SK-N-SH treated with all-trans-retinoic acid at 6 μM for 48 hours (cell line): Measurements from ENCODE around the gene TNIK.

Source experiments
- ATAC-seq: fragments of 200-7000 bp; cut with Tn5 transposase; 3 replicates; pipeline ENCODE4 v1.9.1; 2020; ENCODE audit warnings: mild to moderate bottlenecking, moderate library complexity
- ARNTL ChIP-seq: fragments of 450-650 bp; formaldehyde crosslinking; IDR thresholded peaks from 2 replicates; pipeline ENCODE4 v1.5.0; 2020; ENCODE audit warnings: low read depth, mild to moderate bottlenecking, moderate library complexity, borderline replicate concordance
- BACH2 ChIP-seq: fragments of 250-450 bp; sonication (Bioruptor Pico); IDR thresholded peaks from 2 replicates; pipeline ENCODE4 v1.9.0; 2021; ENCODE audit warnings: mild to moderate bottlenecking, borderline replicate concordance
- CREB5 ChIP-seq: fragments of 250-450 bp; sonication (Bioruptor Pico); IDR thresholded peaks from 2 replicates; pipeline ENCODE4 v1.5.1; 2020; ENCODE audit warnings: low read depth, mild to moderate bottlenecking, moderate library complexity
- CSDC2 ChIP-seq: fragments of 250-450 bp; sonication (Bioruptor Pico); IDR thresholded peaks from 2 replicates; pipeline ENCODE4 v1.5.0; 2020; ENCODE audit warnings: mild to moderate bottlenecking, moderate library complexity
- ESRRG ChIP-seq: fragments of 250-450 bp; sonication (Bioruptor Pico); IDR thresholded peaks from 2 replicates; pipeline ENCODE4 v1.6.1; 2021; ENCODE audit warnings: mild to moderate bottlenecking
- GLIS3 ChIP-seq: fragments of 250-450 bp; sonication (Bioruptor Pico); IDR thresholded peaks from 2 replicates; pipeline ENCODE4 v1.5.0; 2020; ENCODE audit warnings: mild to moderate bottlenecking, moderate library complexity
- ISL1 ChIP-seq: fragments of 250-450 bp; sonication (Bioruptor Pico); IDR thresholded peaks from 2 replicates; pipeline ENCODE4 v2.1.2; 2022; ENCODE audit warnings: mild to moderate bottlenecking, moderate library complexity
- OSR1 ChIP-seq: fragments of 250-450 bp; sonication (Bioruptor Pico); IDR thresholded peaks from 2 replicates; pipeline ENCODE4 v1.8.0; 2022; ENCODE audit warnings: moderate library complexity, mild to moderate bottlenecking, inconsistent platforms
- PPARA ChIP-seq: fragments of 250-450 bp; sonication (Bioruptor Pico); IDR thresholded peaks from 2 replicates; pipeline ENCODE4 v1.5.0; 2020; ENCODE audit warnings: mild to moderate bottlenecking, borderline replicate concordance
- SNAI2 ChIP-seq: fragments of 250-450 bp; sonication (Bioruptor Pico); IDR thresholded peaks from 2 replicates; pipeline ENCODE4 v1.5.0; 2020; ENCODE audit warnings: mild to moderate bottlenecking, moderate library complexity
- TCF4 ChIP-seq: fragments of 250-450 bp; sonication (Bioruptor Pico); IDR thresholded peaks from 2 replicates; pipeline ENCODE4 v1.8.0; 2021; ENCODE audit warnings: mild to moderate bottlenecking, moderate library complexity, borderline replicate concordance
- TOX ChIP-seq: fragments of 250-450 bp; sonication (Bioruptor Pico); IDR thresholded peaks from 2 replicates; pipeline ENCODE4 v1.8.0; 2021; ENCODE audit warnings: mild to moderate bottlenecking, moderate library complexity, borderline replicate concordance
- TSHZ2 ChIP-seq: fragments of 250-450 bp; sonication (Bioruptor Pico); IDR thresholded peaks from 2 replicates; pipeline ENCODE4 v1.5.0; 2020; ENCODE audit warnings: mild to moderate bottlenecking, moderate library complexity
- ZFP3 ChIP-seq: fragments of 250-450 bp; sonication (Bioruptor Pico); IDR thresholded peaks from 2 replicates; pipeline ENCODE4 v1.5.0; 2020; ENCODE audit warnings: mild to moderate bottlenecking, moderate library complexity
- ZFP30 ChIP-seq: fragments of 450-650 bp; formaldehyde crosslinking; IDR thresholded peaks from 2 replicates; pipeline ENCODE4 v1.5.0; 2022; ENCODE audit warnings: mild to moderate bottlenecking, moderate library complexity
- ZNF565 ChIP-seq: fragments of 450-650 bp; formaldehyde crosslinking; conservative IDR thresholded peaks from 2 replicates; pipeline ENCODE4 v1.5.0; 2020; ENCODE audit warnings: low read depth, mild to moderate bottlenecking, moderate library complexity
- ZNF70 ChIP-seq: fragments of 450-650 bp; formaldehyde crosslinking; IDR thresholded peaks from 2 replicates; pipeline ENCODE4 v1.5.0; 2020; ENCODE audit warnings: mild to moderate bottlenecking, moderate library complexity
- ZNF8 ChIP-seq: fragments of 450-650 bp; formaldehyde crosslinking; IDR thresholded peaks from 2 replicates; pipeline ENCODE4 v1.5.0; 2020; ENCODE audit warnings: mild to moderate bottlenecking, moderate library complexity
- TF ChIP-seq, protein P1 (sequence below): fragments of 250-450 bp; sonication (Bioruptor Pico); IDR thresholded peaks from 2 replicates; pipeline ENCODE4 v1.8.0; 2020; ENCODE audit warnings: mild to moderate bottlenecking, moderate library complexity, borderline replicate concordance
- TF ChIP-seq, protein P2 (sequence below): fragments of 250-450 bp; sonication (Bioruptor Pico); IDR thresholded peaks from 2 replicates; pipeline ENCODE4 v1.8.0; 2021; ENCODE audit warnings: low read depth, mild to moderate bottlenecking, moderate library complexity, borderline replicate concordance

Gene TNIK

DNA sequence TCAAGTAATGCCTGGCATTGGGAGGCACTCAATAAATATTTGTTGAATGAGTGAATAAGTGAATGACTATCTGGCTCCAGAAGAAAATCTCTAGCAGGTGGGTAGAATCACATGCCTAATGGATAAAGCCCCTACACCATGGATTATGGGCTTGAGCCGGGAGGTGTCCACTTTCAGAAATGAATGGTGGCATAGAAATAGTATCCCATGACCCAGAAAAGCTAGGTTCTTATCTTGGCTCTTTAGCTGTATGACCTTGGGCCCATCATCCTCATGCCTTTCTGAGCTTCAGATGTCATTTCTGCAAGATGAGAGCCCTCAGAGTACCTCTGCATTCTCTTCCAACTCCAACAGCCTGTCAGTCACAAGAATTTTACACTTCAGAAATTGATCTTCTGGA is 37.3 kb upstream of the TNIK start:
- no peak for ATAC-seq
- TF ChIP-seq ESRRG (no peak), SNAI2 (CRISPR knock-in tag) (no peak), ZNF8 (CRISPR knock-in tag) (no peak), PPARA (no peak), TOX (no peak), ZFP30 (CRISPR knock-in tag) (no peak), TSHZ2 (CRISPR knock-in tag) (no peak), TCF4 (CRISPR knock-in tag) (no peak), CREB5 (CRISPR knock-in tag) (no peak), OSR1 (no peak), ZNF565 (CRISPR knock-in tag) (no peak), CSDC2 (CRISPR knock-in tag) (no peak), GLIS3 (CRISPR knock-in tag) (no peak), ZFP3 (CRISPR knock-in tag) (no peak), ISL1 (CRISPR knock-in tag) (no peak)
- TF ChIP-seq, protein P1, sequence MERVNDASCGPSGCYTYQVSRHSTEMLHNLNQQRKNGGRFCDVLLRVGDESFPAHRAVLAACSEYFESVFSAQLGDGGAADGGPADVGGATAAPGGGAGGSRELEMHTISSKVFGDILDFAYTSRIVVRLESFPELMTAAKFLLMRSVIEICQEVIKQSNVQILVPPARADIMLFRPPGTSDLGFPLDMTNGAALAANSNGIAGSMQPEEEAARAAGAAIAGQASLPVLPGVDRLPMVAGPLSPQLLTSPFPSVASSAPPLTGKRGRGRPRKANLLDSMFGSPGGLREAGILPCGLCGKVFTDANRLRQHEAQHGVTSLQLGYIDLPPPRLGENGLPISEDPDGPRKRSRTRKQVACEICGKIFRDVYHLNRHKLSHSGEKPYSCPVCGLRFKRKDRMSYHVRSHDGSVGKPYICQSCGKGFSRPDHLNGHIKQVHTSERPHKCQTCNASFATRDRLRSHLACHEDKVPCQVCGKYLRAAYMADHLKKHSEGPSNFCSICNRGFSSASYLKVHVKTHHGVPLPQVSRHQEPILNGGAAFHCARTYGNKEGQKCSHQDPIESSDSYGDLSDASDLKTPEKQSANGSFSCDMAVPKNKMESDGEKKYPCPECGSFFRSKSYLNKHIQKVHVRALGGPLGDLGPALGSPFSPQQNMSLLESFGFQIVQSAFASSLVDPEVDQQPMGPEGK: no peak
- TF ChIP-seq, protein P2, sequence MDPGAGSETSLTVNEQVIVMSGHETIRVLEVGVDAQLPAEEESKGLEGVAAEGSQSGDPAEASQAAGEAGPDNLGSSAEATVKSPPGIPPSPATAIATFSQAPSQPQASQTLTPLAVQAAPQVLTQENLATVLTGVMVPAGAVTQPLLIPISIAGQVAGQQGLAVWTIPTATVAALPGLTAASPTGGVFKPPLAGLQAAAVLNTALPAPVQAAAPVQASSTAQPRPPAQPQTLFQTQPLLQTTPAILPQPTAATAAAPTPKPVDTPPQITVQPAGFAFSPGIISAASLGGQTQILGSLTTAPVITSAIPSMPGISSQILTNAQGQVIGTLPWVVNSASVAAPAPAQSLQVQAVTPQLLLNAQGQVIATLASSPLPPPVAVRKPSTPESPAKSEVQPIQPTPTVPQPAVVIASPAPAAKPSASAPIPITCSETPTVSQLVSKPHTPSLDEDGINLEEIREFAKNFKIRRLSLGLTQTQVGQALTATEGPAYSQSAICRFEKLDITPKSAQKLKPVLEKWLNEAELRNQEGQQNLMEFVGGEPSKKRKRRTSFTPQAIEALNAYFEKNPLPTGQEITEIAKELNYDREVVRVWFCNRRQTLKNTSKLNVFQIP (CRISPR knock-in tag): no peak

DNA sequence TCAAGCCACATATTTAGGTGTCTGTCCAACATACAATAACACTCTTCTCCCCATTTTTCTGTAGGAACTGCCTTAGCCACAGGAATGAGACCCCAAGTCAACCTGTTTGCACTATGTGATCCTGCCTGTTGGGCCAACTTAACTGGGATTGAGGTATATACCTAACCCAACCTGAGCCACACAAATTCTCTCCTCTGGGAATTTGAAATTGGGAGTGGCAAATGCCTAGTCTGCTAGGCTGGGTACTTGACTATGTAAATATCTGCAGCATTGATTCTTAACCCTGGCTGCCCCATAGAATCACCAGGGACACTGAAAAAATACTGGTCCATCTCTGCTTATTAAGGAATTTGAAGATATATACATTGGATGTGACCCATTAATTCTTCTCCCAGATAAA is 35.2 kb upstream of the TNIK start:
- TF ChIP-seq ZNF70 (CRISPR knock-in tag): no peak
- TF ChIP-seq CSDC2 (CRISPR knock-in tag): no peak
- TF ChIP-seq GLIS3 (CRISPR knock-in tag): no peak
- no peak for TF ChIP-seq SNAI2 (CRISPR knock-in tag)
- no peak for TF ChIP-seq ZFP30 (CRISPR knock-in tag)
- no peak for TF ChIP-seq ISL1 (CRISPR knock-in tag)
- no peak for TF ChIP-seq TSHZ2 (CRISPR knock-in tag)
- no peak for TF ChIP-seq ZNF565 (CRISPR knock-in tag)
- no peak for TF ChIP-seq ARNTL (CRISPR knock-in tag)
- TF ChIP-seq, all 23 proteins: peak for 0
- no peak for ATAC-seq

DNA sequence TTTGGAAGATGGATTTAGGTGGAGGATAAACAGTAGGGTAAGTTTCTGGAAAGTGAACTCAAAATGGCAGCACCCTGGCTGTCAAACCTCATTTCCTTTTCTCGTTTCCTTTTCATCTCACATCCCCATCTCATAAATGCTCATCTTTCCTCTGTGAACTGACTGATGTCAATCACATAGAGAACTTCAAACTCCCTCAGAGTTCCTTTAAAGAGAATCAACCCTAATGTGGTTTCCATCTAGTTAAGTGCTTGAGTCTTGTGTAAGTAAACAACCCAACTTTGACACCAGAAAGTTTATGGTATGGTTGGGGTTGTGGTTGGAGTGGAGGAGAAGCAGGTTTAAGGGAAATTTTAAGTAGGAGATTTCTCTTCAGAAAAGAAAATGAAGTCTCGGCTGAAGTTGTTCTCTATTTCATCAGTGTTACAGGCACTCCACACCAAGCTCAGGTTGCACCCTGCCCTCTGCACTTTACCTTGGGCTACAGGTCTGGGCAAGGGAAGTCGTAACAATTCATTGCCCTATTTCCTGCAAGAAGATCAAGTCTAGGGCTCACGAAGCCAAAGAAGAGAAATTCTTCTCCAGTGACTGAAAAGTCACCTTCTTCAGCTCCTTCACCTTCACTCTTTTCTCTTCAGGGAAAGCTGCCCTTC is 34.4 kb upstream of the TNIK start:
- TF ChIP-seq ZNF70 (CRISPR knock-in tag) (no peak), BACH2 (CRISPR knock-in tag) (no peak)
- no peak for ATAC-seq
